Measurements from ENCODE around the gene NPY.
"Not testable (repeated sequence)": the region's sequence is repeated elsewhere in the genome, so short reads cannot be mapped to it uniquely, and the experiment has no call there.

Gene NPY

GRCh38 chr7:24283897-24284698, at the start of gene NPY:
NPY (plus strand) TSS chr7:24284190; CDS start chr7:24285241, 1,051 bp downstream.
- peak; percentile 62 for DNase-seq

GRCh38 chr7:24239260-24239659, 44.7 kb upstream of the NPY start:
- DNase-seq, result no peak

- DNase-seq, result no peak
Measured at GRCh38 chr7:24241206-24241605, 42.8 kb upstream of the NPY start.

- DNase-seq, result no peak
Measured at GRCh38 chr7:24244554-24244953, 39.4 kb upstream of the NPY start.

- no peak for DNase-seq
Measured at GRCh38 chr7:24245362-24245761, 38.6 kb upstream of the NPY start.

- no peak for DNase-seq
Measured at GRCh38 chr7:24249266-24249665, 34.7 kb upstream of the NPY start.

- no peak for DNase-seq
Measured at GRCh38 chr7:24251568-24251967, 32.4 kb upstream of the NPY start.

- no peak for DNase-seq
Measured at GRCh38 chr7:24255139-24255538, 28.9 kb upstream of the NPY start.

- not testable (repeated sequence) for DNase-seq
Measured at GRCh38 chr7:24258324-24258723, 25.7 kb upstream of the NPY start.

- DNase-seq, result no peak
Measured at GRCh38 chr7:24271938-24272337, 12.1 kb upstream of the NPY start.

- no peak for DNase-seq
Measured at GRCh38 chr7:24279512-24279911, 4.5 kb upstream of the NPY start.

- DNase-seq, result no peak
Measured at GRCh38 chr7:24283554-24283896, 465 bp upstream of the NPY start.

GRCh38 chr7:24284699-24285506, 913 bp downstream of the NPY start:
- no peak for DNase-seq

GRCh38 chr7:24290004-24290641, 6.1 kb downstream of the NPY start:
- DNase-seq, result peak; percentile 72

- DNase-seq, result no peak
Measured at GRCh38 chr7:24291271-24291670, 7.3 kb downstream of the NPY start.

- no peak for DNase-seq
Measured at GRCh38 chr7:24297362-24297761, 13.4 kb downstream of the NPY start.

GRCh38 chr7:24298696-24299095, 14.7 kb downstream of the NPY start:
- no peak for DNase-seq

GRCh38 chr7:24299192-24299591, 15.2 kb downstream of the NPY start:
- DNase-seq, result no peak

GRCh38 chr7:24301703-24302102, 17.7 kb downstream of the NPY start:
- DNase-seq, result no peak

GRCh38 chr7:24304494-24305095, 20.6 kb downstream of the NPY start:
- DNase-seq, result no peak

GRCh38 chr7:24307326-24307725, 23.3 kb downstream of the NPY start:
- no peak for DNase-seq

- DNase-seq, result no peak
Measured at GRCh38 chr7:24312588-24312987, 28.6 kb downstream of the NPY start.

GRCh38 chr7:24313777-24314176, 29.8 kb downstream of the NPY start:
- DNase-seq, result no peak

Measured in activated effector memory CD4-positive, alpha-beta T cell treated with anti-CD3 and anti-CD28 coated beads, Interleukin-2, amount 50 U/mL, for 16 hours (primary cell).